OCI-LY3 (cell line): ENCODE results near the gene WDR27.

ENCODE experiments used
- EZH2phosphoT487 ChIP-seq: fragments of 200-600 bp; shearing (Covaris generic); IDR thresholded peaks from 2 replicates; pipeline ENCODE4 v1.6.1; 2018; ENCODE audit warnings: antibody characterized with exemption, mixed run types, low read depth
- TF ChIP-seq, protein P1 (sequence below): fragments of 200-600, 300-600 bp; sonication (generic); IDR thresholded peaks from 2 replicates; pipeline ENCODE4 v1.5.1; 2014; ENCODE audit warnings: antibody characterized with exemption, low read length, low read depth

DNA sequence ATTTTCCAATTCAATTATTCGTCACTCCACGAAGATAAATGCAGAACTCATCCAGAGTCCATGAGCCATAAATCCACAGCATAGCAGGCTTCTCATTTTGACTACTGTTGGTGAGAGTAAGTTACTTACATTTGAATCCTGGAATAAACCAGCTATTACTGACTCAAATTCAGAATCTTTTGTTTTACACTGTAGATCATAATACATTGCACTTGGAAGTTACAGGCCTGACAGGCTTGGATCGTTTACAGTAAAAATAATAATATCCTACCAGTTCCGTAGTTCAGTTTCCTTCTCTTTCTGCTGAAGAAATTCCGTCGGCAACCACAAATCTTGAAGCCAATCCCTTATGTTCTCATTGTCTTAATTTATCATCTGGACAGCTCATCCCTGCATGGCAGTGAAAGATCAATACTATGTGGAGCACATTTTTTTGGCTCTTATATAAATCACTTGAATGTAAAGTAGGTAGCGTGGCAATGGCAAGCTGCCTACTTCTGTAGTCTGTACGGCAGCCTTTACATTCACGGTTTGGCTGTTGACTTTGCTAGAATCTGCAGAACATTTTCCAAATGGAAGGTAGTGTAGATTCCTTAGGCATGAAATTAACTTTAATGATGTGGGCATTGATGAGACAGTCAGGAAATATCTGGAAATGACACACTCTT, 142.9 kb downstream of the WDR27 start:
- TF ChIP-seq, protein P1, sequence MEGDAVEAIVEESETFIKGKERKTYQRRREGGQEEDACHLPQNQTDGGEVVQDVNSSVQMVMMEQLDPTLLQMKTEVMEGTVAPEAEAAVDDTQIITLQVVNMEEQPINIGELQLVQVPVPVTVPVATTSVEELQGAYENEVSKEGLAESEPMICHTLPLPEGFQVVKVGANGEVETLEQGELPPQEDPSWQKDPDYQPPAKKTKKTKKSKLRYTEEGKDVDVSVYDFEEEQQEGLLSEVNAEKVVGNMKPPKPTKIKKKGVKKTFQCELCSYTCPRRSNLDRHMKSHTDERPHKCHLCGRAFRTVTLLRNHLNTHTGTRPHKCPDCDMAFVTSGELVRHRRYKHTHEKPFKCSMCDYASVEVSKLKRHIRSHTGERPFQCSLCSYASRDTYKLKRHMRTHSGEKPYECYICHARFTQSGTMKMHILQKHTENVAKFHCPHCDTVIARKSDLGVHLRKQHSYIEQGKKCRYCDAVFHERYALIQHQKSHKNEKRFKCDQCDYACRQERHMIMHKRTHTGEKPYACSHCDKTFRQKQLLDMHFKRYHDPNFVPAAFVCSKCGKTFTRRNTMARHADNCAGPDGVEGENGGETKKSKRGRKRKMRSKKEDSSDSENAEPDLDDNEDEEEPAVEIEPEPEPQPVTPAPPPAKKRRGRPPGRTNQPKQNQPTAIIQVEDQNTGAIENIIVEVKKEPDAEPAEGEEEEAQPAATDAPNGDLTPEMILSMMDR: no peak
- TF ChIP-seq EZH2phosphoT487: no peak
